OCI-LY7 (cell line): ENCODE data around the gene NR1H4. TPM values are rescaled to one million over a fixed set of nuclear protein-coding genes. Genes with fewer than 3 reads are reported as not detected.

Source experiments
- BruUV-seq: library from RNA; stranded (reverse); fragments of 400-500 nt; replicated peaks from 2 replicates; lab custom pipeline; 2021; lab: Mats Ljungman, UMichigan
- CTCF ChIA-PET: fragments of 300-600 bp; sonication (Branson Sonifier 250); formaldehyde crosslinking; loops from one replicate; lab custom pipeline; 2022; ENCODE audit warnings: antibody characterized with exemption; ENCODE audit not compliant: unreplicated experiment; lab: Charles Lee
- POLR2A ChIA-PET: fragments of 300-600 bp; sonication (Branson Sonifier 250); formaldehyde crosslinking; loops from one replicate; lab custom pipeline; 2022; ENCODE audit warnings: antibody characterized with exemption; lab: Charles Lee
- DNase-seq: peaks from one replicate; pipeline ENCODE4 v3.0.0-alpha.2; 2015; ENCODE audit warnings: low spot score
- H2AFZ ChIP-seq: fragments of 200-600 bp; sonication (generic), shearing (Covaris generic); 2 replicates; pipeline ENCODE4 v1.6.1; 2014; ENCODE audit warnings: mild to moderate bottlenecking, antibody characterized with exemption, low read length, moderate library complexity
- H3K27ac ChIP-seq: fragments of 200-600 bp; sonication (generic); 2 replicates; pipeline ENCODE4 v1.5.1; 2014; ENCODE audit warnings: mixed run types, low read depth, mild to moderate bottlenecking, moderate library complexity, low read length, inconsistent platforms; ENCODE audit not compliant: poor library complexity, severe bottlenecking
- H3K36me3 ChIP-seq: fragments of 200-600 bp; sonication (generic); 2 replicates; pipeline ENCODE4 v1.6.1; 2014; ENCODE audit warnings: mild to moderate bottlenecking, antibody characterized with exemption, low read length, moderate library complexity, mixed read lengths; ENCODE audit not compliant: insufficient read depth
- H3K4me1 ChIP-seq: fragments of 200-600 bp; sonication (generic); 2 replicates; pipeline ENCODE4 v1.5.1; 2014; ENCODE audit warnings: mild to moderate bottlenecking, low read length; ENCODE audit not compliant: insufficient read depth, poor library complexity, severe bottlenecking
- H3K4me2 ChIP-seq: fragments of 200-600 bp; sonication (generic); 2 replicates; pipeline ENCODE4 v1.6.1; 2014; ENCODE audit warnings: mild to moderate bottlenecking, low read length
- H3K4me3 ChIP-seq: fragments of 200-600 bp; sonication (generic); 2 replicates; pipeline ENCODE4 v1.5.1; 2014; ENCODE audit warnings: mild to moderate bottlenecking, low read depth, low read length; ENCODE audit not compliant: poor library complexity, severe bottlenecking
- H3K79me2 ChIP-seq: fragments of 200-600 bp; sonication (generic); 2 replicates; pipeline ENCODE4 v1.6.1; 2016; ENCODE audit warnings: low read depth, mild to moderate bottlenecking, low read length, moderate library complexity, mixed read lengths; ENCODE audit not compliant: insufficient read depth
- H3K9me2 ChIP-seq: fragments of 200-600 bp; sonication (generic); 2 replicates; pipeline ENCODE4 v1.6.1; 2016; ENCODE audit warnings: mild to moderate bottlenecking, low read length, mixed read lengths; ENCODE audit not compliant: insufficient read depth
- H3K9me3 ChIP-seq: fragments of 200-600 bp; sonication (generic); 2 replicates; pipeline ENCODE4 v1.6.1; 2014; ENCODE audit warnings: mild to moderate bottlenecking, mixed run types, low read length, mixed read lengths
- H4K20me1 ChIP-seq: fragments of 200-600 bp; sonication (generic); 2 replicates; pipeline ENCODE4 v1.6.1; 2014; ENCODE audit warnings: mild to moderate bottlenecking, antibody characterized with exemption, low read length, moderate library complexity, mixed read lengths; ENCODE audit not compliant: insufficient read depth
- CTCF ChIP-seq: fragments of 200-600 bp; sonication (generic); conservative IDR thresholded peaks from 2 replicates; pipeline ENCODE4 v1.5.1; 2014; ENCODE audit warnings: mild to moderate bottlenecking, antibody characterized with exemption, low read length, moderate library complexity, mixed read lengths
- EZH2phosphoT487 ChIP-seq: fragments of 200-600 bp; sonication (generic); IDR thresholded peaks from 2 replicates; pipeline ENCODE4 v1.6.1; 2018; ENCODE audit warnings: low read depth, borderline replicate concordance, mild to moderate bottlenecking, mixed run types, antibody characterized with exemption, low read length, moderate library complexity, mixed read lengths
- intact Hi-C: fragments of 100-400 bp; cut with micrococcal nuclease; formaldehyde crosslinking; loops from one replicate; pipeline ENCODE4 v1.10.0; 2022; ENCODE audit not compliant: unreplicated experiment
- total RNA-seq, 2 experiments: library from RNA; depleted of rRNA in 1 of 2; stranded (reverse); fragments of >200 nt in 1 of 2; shearing (Covaris generic) in 1 of 2; gene quantifications; 2 replicates each; pipeline ENCODE4 v1.2.3, GENCODE V29; 2014 to 2022

The NR1H4 gene
- total RNA-seq, 2 experiments from 2014 or later, result 7.1 TPM; not detected in 1

- TF ChIP-seq CTCF (no peak), EZH2phosphoT487 (no peak)
- H3K4me3 ChIP-seq, result no peak overlapping the region
- intact Hi-C loops, result no loop called here
- H3K4me1 ChIP-seq, result peaks cover 6% of the 10 kb centered on the region
- H3K9me3 ChIP-seq, result no peaks in the 10 kb centered on the region
- CTCF ChIA-PET, result no interaction called here
- H2AFZ ChIP-seq, result no peak overlapping the region
- no peak for DNase-seq
- POLR2A ChIA-PET, result interaction anchor here (1.7 kb wide), 1 partner anchor 13 kb away, joined by 4 read pairs; no protein-coding TSS in a partner anchor
- BruUV-seq, result no TSS peak
- H3K9me2 ChIP-seq, result no peaks in the 10 kb centered on the region
- no peak overlapping the region for H3K27ac ChIP-seq
- H3K4me2 ChIP-seq, result no peak overlapping the region
- H3K36me3 ChIP-seq, result no peaks in the 10 kb centered on the region
- no peaks in the 10 kb centered on the region for H3K79me2 ChIP-seq
- no peaks in the 10 kb centered on the region for H4K20me1 ChIP-seq
Observed at GRCh38 chr12:100578923-100579322, 105.3 kb downstream of the NR1H4 start.

GRCh38 chr12:100579844-100580243 lies 106.2 kb downstream of the NR1H4 start:
- Histone ChIP-seq H3K4me3 (no peak overlapping the region), H4K20me1 (no peaks in the 10 kb centered on the region), H3K4me1 (no peaks in the 10 kb centered on the region), H3K36me3 (no peaks in the 10 kb centered on the region), H3K27ac (no peak overlapping the region), H3K79me2 (no peaks in the 10 kb centered on the region), H2AFZ (no peak overlapping the region), H3K9me3 (no peaks in the 10 kb centered on the region), H3K4me2 (no peak overlapping the region), H3K9me2 (no peaks in the 10 kb centered on the region)
- ChIA-PET CTCF (no interaction called here), POLR2A (interaction anchor here (1.7 kb wide), 1 partner anchor 12 kb away, joined by 4 read pairs; no protein-coding TSS in a partner anchor)
- intact Hi-C loops, result no loop called here
- TF ChIP-seq EZH2phosphoT487, result no peak
- TF ChIP-seq CTCF, result no peak
- no peak for DNase-seq
- BruUV-seq, result no TSS peak

GRCh38 chr12:100584256-100584655 lies 110.6 kb downstream of the NR1H4 start:
- Histone ChIP-seq H3K9me2 (no peaks in the 10 kb centered on the region), H3K79me2 (no peaks in the 10 kb centered on the region), H4K20me1 (no peaks in the 10 kb centered on the region), H3K9me3 (no peaks in the 10 kb centered on the region), H3K4me1 (no peaks in the 10 kb centered on the region), H3K4me3 (no peak overlapping the region), H2AFZ (no peak overlapping the region), H3K27ac (no peak overlapping the region), H3K36me3 (no peaks in the 10 kb centered on the region), H3K4me2 (no peak overlapping the region)
- BruUV-seq, result no TSS peak
- intact Hi-C loops, result no loop called here
- POLR2A ChIA-PET, result no interaction called here
- no peak for DNase-seq
- CTCF ChIA-PET, result no interaction called here
- TF ChIP-seq EZH2phosphoT487 (no peak), CTCF (no peak)
